ENCODE results near the gene NCKAP5L.
"Not testable (repeated sequence)": the region's sequence is repeated elsewhere in the genome, so short reads cannot be mapped to it uniquely, and the experiment has no call there.

Gene NCKAP5L

DNA sequence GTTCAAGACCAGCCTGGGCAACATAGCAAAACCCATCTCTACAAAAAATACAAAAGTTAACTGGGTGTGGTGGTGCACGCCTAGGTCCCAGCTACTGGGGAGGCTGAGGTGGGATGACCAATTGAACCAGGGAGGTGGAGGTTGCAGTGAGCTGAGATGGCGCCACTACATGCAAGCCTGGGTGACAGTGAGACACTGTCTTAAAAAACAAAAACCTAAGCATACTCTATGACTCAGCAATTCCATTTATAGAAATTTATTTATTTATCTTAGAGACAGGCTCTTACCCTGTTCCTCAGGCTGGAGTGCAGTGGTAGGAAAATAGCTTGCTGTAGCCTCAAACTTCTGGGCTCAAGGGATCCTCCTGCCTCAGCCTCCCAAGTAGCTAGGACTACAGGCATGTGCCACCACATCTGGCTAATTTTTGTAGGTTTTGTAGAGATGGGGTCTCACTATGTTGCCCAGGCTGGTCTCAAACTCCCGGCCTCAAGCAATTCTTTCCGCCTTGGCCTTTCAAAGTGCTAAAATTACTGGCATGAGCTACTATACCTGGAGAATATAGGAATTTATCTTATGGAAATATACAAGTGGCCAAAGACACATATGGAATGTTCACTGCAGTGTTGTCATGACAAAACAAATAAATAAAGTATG is 43.3 kb downstream of the NCKAP5L start:
- no peak for DNase-seq (ENCODE audit: low read depth in 1 of 2, low spot score in 1 of 2)

DNA sequence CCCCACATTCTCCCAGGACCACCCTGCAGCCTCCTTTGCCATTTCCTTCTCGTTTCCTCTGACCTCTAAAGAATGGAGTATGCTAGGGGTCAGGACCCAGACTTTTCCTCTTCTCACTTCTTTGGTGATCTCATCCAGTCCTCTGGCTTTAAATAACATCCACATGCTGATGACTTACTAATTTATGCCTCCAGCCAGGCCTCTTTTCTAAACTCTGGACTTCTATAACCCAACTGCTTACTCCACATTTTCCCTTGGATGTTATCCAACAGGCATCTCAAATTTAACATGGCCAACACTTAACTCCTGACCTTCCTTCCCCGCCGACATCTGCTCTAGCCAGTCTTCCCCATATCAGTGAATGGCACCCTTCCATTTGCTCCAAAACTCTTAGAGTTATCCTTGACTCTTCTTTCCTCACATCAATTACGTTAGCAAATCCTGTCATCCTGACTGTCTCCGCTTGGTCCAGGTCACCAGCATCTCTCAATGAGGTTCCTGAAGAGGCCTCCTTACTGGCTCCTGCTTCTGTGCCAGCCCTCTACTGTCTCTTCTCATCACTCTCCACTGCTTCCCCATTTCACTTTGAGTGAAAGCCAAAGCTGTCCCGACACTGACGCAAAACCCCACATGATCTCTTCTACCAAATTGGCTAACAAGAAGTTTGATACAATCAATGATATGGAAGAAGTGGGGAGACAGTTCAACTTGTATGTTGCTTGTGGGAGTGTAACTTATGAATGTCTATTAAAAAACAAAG is 44.1 kb downstream of the NCKAP5L start:
- DNase-seq (ENCODE audit: low read depth in 1 of 2, low spot score in 1 of 2), result no peak

DNA sequence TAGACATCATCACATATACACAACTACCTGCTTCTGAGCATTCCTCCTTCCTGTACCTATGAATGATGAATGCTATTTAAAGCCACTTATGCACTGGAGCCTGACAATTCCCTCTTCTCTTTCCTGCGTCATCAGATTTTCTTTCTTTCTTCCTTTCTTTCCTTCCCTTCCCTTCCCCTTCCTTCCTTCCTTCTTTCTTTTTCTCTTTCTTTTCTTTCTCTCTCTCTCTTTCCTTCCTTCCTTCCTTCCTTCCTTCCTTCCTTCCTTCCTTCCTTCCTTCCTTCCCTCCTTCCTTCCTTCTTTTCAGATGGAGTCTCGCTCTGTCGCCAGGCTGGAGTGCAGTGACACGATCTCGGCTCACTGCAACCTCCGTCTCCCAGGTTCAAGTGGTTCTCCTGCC is 47.3 kb downstream of the NCKAP5L start:
- not testable (repeated sequence) for DNase-seq (ENCODE audit: low read depth in 1 of 2, low spot score in 1 of 2)

DNA sequence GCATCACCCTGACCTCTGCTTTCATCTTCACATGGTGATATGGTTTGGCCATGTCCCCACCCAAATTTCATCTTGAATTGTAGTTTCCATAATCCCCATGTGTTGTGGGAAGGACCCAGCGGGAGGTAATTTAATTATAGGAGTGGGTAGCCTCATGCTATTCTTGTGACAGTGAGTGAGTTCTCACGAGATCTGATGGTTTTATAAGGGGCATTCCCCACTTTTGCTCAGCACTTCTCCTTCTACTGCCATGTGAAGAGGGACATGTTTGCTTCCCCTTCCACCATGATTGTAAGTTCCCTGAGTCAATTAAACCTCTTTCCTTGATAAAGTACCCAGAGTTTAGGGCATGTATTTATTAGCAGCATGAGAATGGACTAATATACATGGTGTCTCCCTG is 48.6 kb downstream of the NCKAP5L start:
- DNase-seq (ENCODE audit: low read depth in 1 of 2, low spot score in 1 of 2), result no peak

DNA sequence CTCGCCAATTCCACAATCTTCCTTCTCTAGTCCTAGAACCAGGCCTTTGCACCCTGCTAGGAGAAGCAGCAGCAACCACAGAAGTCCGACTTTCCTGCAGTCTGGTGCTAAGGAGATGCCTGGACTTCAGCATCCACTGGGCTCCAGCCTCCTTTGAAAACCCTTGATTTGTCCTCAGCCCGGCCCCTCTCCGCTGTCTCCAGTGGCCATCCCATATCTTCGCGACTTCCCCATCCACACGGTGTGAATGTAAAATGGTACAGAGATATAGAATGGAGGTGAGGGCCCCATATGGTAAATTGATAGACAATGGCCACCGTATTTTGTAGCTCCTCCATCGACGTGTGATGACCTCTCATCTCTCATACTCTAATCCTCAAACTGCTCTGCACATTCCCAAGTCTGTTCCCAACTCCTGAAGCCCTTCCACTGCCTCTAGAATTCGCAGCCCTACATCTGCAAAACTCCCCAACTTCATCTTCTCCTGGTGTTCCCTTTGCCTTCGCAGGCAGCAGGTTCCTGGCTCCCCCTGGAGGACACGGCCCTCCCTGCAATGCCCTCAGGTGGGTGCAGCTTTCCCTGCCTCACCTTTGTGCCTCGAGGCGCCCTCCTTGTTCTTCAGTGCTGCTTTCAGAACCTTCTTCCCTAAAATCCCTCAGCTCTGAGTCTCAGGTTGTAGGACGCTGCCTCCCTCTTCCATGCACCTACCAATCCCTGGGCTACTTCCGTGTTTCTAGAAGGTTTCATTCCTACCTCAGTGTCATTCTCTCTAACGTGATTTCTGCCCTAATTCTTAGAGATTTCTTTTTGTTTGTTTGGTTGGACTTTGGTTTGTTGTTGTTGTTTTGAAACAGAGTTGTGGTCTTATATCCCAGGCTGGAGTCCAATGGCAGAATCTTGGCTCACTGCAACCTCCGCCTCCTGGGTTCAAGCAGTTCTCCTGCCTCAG is 50.1 kb downstream of the NCKAP5L start:
- peak; percentile 59 to 62 for DNase-seq (ENCODE audit: low read depth in 1 of 2, low spot score in 1 of 2)

DNA sequence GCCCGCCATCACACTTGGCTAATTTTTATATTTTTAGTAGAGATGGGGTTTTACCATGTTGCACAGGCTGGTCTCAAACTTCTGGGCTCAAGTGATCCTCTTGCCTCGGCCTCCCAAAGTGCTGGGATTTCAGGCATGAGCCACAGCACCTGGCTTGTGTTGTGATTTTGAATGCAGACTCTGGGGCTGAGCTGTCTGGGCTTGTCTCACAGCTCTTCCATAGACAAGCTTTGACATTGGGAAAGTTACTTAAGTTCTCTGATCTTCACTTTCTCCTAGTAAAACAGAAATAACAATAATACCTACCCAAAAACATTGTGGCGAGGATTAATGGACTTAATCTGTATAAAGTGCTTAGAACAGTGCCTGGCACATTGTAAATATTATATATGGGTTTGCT is 50.9 kb downstream of the NCKAP5L start:
- DNase-seq (ENCODE audit: low read depth in 1 of 2, low spot score in 1 of 2), result no peak

DNA sequence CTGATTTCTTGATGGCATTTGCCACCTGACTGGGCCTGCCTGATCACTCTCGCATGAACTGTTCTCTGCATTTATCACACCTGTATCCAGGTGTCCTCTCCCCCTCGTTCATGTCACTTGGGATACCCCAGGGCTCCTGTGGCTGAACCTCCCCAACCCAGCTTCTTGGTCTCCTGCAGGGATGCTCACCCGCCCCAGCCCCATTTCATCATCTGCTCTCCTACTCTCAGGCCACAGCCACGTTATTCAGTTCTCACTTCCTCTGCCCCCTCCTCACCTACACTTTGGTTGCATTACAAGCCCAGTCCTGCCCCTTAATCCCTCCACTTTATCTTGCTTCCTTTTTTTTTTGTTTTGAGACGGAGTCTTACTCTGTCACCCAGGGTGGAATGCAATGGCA is 51.4 kb downstream of the NCKAP5L start:
- DNase-seq (ENCODE audit: low read depth in 1 of 2, low spot score in 1 of 2), result no peak

DNA sequence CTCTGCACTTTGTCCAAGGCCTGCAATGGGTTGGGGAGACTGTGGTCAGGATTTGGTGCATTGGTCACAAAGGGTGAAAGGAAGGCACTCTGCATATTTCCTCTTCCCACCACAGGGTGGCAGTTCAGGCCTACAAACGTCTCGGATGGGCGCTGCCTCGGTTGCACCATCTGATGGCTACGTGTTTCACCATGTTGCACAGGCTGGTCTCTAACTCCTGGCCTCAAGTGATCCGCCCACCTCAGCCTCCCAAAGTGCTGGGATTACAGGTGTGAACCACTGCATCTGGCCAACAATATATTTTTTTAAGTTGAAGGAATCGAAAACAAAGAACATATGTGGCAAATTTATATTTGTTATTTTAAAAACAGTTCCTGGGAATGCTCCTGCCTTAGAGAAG is 51.8 kb downstream of the NCKAP5L start:
- DNase-seq (ENCODE audit: low read depth in 1 of 2, low spot score in 1 of 2), result no peak

DNA sequence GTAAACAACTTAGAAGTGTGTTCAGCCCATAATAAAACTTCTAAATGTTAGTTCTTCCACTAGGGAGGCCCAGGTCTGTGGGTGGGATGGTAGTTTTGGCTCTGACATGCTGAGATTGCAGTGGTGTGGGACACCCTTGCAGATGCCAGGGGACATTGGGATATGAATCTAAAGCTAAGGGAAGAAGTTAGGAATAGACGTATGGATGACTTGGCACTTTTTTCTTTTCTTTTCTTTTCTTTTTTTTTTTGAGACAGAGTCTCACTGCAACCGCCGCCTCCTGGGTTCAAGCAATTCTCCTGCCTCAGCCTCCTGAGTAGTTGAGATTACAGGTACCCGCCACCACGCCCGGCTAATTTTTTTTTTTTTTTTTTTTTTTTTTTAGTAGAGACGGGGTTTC is 55.1 kb downstream of the NCKAP5L start:
- DNase-seq (ENCODE audit: low read depth in 1 of 2, low spot score in 1 of 2), result not testable (repeated sequence)

DNA sequence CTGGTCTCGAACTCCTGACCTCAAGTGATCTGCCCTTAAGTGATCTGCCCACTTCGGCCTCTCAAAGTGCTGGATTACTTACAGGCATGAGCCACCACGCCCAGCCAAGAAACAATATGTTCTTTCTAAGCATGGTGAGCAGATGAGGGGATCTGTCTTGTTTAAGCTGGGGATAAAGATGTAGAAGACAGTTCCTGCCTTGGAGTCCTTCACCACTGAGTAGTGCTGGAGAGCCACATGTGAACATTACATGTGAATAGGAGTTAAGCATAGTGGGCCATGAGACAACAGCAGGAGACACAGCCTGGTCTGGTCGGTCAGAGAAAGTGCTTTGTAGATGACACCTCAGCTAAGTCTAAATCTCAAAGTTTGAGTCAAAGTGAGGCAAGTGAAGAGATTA is 60.9 kb downstream of the NCKAP5L start:
- DNase-seq (ENCODE audit: low read depth in 1 of 2, low spot score in 1 of 2), result no peak

DNA sequence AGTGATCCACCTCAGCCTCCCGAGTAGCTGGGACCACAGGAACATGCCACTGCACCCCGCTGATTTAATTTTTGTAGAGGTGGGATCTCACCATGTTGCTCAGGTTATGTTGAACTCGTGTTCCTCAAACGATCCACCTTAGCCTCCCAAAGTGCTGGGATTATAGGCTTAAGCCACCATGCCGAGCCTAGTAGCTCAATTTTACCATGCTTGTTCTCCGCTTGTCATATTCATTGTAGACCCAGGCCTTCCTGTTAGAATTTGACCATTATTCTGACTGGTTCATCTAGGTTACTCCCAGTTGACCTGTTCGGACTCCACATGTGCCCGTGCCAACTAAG is 62.1 kb downstream of the NCKAP5L start:
- DNase-seq (ENCODE audit: low read depth in 1 of 2, low spot score in 1 of 2), result no peak

DNA sequence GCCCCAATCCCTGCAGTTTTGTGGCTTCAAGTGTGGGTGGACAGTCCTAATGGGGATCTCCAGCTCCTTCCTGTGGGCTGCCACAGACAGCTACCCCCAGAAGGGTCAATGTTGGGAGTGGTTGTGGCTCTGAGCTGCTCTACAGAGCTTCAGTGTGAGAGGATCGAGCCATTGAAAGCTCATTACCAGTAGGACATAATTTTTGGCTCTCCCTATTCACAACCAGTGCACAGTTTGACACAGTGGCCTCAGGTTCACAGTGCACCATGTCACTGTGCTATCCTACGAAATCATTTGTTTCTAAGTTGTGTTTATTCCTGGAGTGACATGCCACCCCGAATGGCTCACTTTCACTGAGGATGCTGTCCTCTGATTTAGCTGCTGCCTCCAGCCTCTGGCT is 64.1 kb downstream of the NCKAP5L start:
- no peak for DNase-seq (ENCODE audit: low read depth in 1 of 2, low spot score in 1 of 2)

DNA sequence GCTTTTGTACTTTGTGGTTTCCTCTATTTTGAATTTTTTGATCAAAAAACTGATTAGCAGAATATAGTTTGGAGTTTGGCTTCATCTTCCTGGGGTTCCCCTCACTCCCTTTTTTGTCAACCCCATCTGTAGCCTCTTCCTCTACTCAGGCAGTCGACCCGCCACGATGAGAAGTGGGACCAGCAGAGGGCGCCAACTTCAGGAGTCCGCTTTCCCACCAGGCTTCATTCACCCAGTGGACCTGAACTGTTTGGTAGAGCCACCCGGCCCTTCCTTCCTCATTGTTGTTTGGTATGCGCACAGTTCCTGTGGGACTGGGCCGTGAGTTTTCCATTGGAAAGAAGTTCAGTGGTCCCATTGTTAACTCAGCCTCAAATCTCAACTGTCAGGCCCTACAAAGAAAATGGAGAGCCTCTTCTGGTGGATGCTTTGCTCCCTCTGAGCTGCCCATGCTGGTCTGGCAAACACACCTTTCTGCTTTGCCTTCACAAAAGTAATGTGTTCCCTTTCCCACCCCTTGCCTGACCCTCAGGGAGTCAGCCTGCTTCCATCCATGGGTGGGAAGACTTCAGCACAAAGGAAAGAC is 65.1 kb downstream of the NCKAP5L start:
- peak; percentile 63 to 66 for DNase-seq (ENCODE audit: low read depth in 1 of 2, low spot score in 1 of 2)

DNA sequence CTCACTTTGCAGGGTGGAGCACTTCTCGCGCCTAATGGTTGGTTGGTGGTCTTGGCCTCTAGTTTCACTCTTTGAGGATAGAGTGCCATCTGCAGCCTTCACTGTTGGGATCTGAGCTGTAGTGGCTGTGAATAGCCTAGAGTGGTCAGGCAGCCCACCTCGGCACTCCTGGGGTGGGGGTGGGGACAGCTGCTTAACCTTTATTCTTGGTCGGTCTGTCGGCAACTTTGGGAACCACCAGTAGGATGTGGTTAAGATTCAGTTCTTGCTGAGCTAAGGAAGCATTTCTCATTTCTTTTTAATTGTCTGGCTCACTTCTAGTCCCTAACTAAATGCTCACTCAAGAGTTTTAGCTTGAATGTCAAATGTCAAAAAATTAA is 65.8 kb downstream of the NCKAP5L start:
- no peak for DNase-seq (ENCODE audit: low read depth in 1 of 2, low spot score in 1 of 2)

DNA sequence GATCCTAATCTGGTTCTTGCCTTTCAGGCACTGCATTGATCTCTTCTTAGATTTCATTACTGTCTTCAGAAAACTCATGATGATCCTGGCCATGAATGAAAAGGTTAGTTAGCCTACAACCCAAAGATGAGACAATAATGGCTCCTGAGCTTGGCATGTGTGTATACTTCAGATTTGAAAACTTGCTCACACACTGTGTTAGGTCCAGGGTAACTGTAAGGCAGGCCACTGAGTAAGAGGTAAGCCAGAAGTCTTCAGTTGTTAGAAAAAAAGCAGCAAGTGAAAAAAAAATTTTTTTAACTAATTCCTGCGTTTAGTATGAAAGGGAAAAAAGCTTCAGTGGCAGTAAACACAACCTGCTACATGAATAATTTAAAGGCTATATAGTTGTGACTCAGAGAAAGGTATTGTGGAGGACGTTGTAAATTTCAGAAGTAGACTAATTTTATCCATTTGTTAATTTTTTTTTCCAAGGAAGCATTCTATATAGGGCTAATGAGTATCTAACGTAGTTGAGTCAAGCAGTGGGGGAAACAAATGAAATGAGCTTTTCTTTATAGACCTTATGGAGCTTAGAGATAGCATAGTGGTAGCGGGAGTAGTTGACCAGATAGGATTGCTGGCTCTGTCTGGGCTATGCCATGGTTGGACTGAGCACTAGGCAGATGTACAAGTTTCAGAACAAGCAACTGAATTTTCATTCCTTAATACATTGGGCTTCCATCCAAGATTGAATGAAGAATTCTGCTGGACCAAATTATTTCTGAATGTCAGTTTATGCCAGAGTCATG is 66.3 kb downstream of the NCKAP5L start:
- DNase-seq (ENCODE audit: low read depth in 1 of 2, low spot score in 1 of 2), result no peak

DNA sequence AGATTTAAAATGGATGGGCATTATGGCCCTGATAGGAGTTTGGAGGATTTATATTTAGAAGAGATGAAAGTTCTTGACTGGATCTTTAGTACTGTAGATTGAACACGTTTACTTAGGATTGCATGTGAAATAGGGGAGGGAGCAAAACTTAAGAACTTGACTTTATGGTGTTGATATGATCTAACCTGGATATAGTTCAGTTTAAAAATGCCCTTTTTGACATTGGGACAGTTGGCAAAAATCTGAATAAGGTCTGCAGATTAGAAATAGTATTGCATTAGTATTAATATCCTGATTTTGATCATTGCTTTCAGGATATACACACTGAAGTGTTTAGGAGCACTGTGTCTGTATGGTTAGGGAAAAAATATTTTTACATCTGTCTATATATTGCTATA is 77.2 kb downstream of the NCKAP5L start:
- DNase-seq (ENCODE audit: low read depth in 1 of 2, low spot score in 1 of 2), result no peak

DNA sequence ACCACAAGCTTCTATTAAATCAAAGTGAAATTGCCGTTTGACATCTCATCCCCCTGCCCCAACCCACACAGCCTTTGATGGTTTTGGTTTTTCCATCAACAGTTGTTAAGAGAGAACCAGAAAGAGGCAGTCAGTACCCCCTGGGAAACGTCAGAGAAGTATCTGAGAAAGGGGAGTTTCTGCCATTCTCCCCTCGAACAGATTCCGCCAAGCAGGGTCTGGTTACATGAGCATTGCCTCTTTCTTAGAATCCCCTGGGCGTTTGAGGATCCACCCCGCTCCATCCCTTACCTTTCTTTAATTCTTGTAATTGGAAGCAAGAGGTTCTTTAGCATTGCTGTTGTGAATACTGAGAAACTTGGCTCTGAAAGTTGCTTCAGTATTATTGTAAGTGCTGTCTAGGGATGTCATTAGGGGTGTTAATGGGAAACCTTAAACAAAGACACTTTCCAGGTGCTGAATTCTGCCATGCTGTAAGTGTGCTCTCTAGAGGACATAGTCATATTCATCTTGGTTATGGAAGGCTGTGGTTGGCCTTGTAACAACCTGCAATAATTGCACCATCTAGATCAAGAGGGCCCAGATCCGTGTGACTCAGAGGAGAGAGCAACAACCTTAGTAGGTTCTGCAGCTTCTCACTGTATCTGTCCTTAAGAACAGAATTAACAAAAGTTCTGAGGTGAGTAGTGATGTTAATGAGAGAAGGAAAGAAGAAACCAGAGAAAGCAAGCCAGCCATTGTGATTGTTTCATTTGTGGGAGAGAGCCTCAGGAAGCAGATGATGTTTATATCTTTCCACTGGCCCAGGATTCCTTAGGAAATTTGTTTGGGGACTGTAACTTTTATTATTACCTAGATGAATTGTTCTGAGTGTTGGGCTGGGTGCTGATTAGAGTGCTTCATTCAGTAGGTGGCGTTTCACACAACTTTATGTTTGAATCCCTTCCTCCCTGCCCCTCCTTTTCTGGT is 77.9 kb downstream of the NCKAP5L start:
- peak in 1 of 2 donors; percentile 36 for DNase-seq (ENCODE audit: low read depth in 1 of 2, low spot score in 1 of 2)

DNA sequence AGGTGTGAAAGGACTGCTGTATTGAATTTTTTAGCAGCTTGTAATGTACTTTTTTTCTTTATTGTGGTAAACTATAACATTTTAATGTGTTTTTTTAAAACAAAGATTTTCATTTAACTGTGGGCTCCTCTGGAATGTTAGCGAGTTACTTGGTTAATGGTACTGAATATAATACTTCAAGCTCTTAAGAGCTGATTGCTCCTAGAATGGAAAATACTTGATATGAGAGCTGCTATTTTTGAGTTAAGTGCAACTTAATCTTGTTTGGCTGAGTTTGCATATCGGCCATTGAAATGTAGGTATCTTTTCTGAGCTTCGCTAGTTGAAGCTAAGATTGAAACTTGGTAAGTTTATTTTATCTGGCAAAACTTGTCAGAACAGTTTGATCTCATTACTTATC is 79.4 kb downstream of the NCKAP5L start:
- DNase-seq (ENCODE audit: low read depth in 1 of 2, low spot score in 1 of 2), result no peak

DNA sequence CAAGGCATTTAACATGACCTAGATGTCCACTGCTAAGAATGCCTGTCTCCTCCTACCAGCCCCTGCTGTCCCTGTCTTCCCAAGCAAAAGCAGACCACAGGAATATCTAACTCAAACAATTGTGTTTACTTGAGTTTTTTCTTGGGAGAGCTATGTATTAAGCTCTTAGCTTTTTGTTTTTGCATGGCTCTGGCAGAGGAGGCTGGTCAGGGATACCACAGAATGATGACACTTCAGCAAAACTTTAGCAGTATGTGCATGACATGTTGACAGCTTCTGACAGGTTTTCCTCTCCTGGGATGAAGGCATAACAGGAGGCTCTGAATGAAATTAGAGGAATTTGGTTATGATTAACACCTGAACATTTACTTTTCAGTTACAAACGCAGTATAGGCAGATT is 79.9 kb downstream of the NCKAP5L start:
- DNase-seq (ENCODE audit: low read depth in 1 of 2, low spot score in 1 of 2), result no peak
